GM12801 (cell line): ENCODE measurements around the gene YTHDC1.

Experiments used
- TF ChIP-seq, protein P1 (sequence below): IDR thresholded peaks from one replicate; pipeline ENCODE4 v1.5.1; 2011; ENCODE audit warnings: control low read depth; ENCODE audit not compliant: insufficient read length; ENCODE audit errors: extremely low read depth

YTHDC1 gene

GRCh38 chr4:68310651-68311247, 39.1 kb downstream of the YTHDC1 start:
- TF ChIP-seq, protein P1, sequence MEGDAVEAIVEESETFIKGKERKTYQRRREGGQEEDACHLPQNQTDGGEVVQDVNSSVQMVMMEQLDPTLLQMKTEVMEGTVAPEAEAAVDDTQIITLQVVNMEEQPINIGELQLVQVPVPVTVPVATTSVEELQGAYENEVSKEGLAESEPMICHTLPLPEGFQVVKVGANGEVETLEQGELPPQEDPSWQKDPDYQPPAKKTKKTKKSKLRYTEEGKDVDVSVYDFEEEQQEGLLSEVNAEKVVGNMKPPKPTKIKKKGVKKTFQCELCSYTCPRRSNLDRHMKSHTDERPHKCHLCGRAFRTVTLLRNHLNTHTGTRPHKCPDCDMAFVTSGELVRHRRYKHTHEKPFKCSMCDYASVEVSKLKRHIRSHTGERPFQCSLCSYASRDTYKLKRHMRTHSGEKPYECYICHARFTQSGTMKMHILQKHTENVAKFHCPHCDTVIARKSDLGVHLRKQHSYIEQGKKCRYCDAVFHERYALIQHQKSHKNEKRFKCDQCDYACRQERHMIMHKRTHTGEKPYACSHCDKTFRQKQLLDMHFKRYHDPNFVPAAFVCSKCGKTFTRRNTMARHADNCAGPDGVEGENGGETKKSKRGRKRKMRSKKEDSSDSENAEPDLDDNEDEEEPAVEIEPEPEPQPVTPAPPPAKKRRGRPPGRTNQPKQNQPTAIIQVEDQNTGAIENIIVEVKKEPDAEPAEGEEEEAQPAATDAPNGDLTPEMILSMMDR: no peak

DNA sequence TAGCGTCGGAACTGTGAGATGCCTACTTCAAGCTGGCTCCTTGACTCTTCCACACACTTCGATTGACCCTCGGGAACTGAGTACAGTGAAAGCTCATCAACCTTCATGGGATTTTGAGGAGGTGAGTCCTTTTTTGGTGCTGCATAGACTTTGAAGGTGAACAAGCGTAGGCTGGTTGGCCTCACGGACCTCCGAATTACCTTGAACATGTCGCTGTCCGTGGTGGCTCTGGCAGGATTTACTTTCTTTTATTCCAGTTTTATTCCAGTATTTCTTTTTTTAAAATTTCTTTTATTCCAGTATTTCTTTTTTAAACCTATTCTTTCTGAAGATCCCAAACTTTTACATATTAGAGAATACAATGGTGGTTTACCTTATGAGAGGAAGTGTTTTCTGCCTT, 45.2 kb downstream of the YTHDC1 start:
- TF ChIP-seq, protein P1: no peak

DNA sequence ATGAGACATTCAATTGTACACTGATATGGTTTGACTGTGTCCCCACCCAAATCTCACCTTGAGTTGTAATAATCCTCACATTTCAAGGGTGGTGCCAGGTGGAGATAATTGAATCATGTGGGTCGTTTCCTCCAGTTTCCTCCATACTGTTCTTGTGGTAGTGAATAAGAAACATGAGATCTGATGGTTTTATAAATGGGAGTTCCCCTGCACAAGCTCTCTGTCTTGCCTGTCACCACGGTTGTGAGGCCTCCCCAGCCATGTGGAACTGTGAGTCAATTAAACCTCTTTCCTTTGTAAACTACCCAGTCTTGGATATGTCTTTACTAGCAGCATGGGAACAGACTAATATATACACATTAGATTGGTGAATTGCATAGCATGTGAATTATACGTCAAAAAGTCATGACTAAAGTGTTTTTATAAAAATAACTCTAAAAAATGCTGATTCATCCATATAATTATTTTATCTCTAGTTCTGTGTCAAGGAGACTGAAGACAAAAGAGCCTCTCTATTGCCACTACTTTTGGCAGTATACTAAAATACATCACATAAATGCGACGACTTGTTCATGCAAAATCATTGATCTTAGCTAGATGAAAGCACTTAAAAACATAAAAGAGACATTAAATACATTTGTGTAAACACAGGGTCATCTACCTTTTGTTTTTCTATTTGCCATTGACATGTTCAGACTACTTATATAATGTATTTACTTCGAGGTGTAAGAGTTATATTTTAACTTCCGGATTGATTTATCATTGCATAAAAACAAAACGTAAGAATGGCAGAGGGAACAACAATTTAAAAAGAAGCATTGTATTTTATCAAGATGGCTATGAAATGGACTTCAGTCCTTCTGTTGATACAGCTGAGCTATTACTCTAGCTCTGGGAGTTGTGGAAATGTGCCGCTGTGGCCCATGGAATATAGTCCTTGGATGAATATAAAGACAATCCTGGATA, 50.1 kb downstream of the YTHDC1 start:
- TF ChIP-seq, protein P1: no peak

DNA sequence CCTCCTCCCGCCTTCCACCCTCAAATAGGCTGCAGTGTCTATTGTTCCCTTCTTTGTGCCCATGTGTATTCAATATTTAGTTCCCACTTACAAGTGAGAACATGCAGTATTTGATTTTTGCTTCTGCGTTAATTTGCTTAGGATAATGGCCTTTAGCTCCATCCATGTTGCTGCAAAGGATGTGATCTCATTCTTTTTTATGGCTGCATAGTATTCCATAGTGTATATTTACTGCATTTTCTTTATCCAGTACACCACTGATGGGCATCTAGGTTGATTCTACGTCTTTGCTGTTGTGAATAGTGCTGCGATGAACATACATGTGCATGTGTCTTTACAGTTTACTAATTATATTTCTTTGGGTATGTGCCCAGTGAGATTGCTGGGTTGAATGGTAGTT, 52.8 kb downstream of the YTHDC1 start:
- TF ChIP-seq, protein P1: no peak

GRCh38 chr4:68291256-68291655, 58.6 kb downstream of the YTHDC1 start:
- TF ChIP-seq, protein P1: no peak

GRCh38 chr4:68288393-68288740, 61.5 kb downstream of the YTHDC1 start:
- TF ChIP-seq, protein P1: no peak

DNA sequence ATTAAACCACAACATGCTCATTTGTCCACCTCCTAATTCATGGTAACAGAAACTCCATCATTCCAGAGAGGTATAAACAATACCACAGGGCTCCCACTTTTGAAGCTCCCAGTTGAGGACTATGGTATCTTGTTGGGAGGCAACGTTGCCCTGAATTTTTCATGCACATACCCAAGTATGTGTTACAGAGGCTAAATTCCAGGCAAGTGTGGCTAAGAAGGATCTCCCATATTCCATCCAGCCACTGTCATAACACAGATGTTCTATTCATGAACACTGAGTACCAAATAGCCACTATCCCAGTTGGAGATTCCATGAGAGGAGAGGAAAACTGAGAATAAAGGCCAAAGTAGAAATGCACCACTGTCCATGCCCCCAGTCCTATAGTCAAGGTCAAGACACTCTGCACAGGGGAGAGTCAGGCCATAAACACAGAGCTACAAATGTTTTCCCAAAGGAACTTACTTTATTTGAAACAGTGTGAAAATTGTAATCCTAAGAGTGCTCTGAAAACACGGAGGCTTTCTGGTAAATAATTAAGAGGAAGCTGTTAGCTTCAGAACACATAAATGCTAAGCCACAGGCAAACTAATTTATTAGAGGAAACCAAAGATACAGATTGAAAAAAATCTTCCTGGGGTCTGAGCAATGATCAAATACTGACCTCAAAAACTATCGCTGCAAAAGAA, 62.0 kb downstream of the YTHDC1 start:
- TF ChIP-seq, protein P1: no peak
